Tibial nerve (tissue), 4 donors: ENCODE data around the gene TPD52L1.

ENCODE experiments used
- EP300 ChIP-seq, 2 donors: sonication (generic); formaldehyde crosslinking; IDR thresholded peaks; one replicate each; pipeline ENCODE4 v1.6.1; 2017; ENCODE audit warnings: antibody characterized with exemption in 2 of 2, mild to moderate bottlenecking in 1 of 2
- POLR2A ChIP-seq, 2 donors: fragments of 450-650 bp; IDR thresholded peaks; one replicate each; pipeline ENCODE4 v1.6.1; 2017; ENCODE audit warnings: antibody characterized with exemption in 2 of 2, mild to moderate bottlenecking in 2 of 2, moderate library complexity in 2 of 2
- TF ChIP-seq, protein P1 (sequence below), 5 experiments: fragments of 200-600 bp in 3 of 5; fragments of 450-650 bp in 2 of 5; sonication (generic) in 3 of 5; IDR thresholded peaks; one replicate each; pipeline ENCODE4 v1.5.1; 2016 to 2019; ENCODE audit warnings: antibody characterized with exemption in 5 of 5, mild to moderate bottlenecking in 3 of 5, moderate library complexity in 2 of 5

DNA sequence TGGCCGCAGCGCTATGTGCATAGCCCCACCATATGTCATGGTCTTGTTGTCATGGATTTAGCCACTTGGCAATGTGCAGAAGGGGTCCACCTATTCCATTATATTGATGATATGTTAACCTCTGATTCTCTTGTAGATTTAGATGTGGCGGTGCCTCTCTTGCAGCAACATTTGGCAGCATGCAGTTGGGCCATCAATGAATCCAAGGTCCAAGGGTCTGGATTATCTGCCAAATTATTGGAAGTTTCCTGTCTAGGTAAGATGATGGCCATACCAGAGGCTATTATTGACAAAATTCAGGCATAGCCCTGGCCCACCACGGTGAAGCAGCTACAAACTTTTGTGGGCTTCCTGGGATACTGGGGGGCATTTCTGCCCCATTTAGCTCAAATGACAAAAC lies 116.8 kb downstream of the TPD52L1 start:
- TF ChIP-seq, protein P1, sequence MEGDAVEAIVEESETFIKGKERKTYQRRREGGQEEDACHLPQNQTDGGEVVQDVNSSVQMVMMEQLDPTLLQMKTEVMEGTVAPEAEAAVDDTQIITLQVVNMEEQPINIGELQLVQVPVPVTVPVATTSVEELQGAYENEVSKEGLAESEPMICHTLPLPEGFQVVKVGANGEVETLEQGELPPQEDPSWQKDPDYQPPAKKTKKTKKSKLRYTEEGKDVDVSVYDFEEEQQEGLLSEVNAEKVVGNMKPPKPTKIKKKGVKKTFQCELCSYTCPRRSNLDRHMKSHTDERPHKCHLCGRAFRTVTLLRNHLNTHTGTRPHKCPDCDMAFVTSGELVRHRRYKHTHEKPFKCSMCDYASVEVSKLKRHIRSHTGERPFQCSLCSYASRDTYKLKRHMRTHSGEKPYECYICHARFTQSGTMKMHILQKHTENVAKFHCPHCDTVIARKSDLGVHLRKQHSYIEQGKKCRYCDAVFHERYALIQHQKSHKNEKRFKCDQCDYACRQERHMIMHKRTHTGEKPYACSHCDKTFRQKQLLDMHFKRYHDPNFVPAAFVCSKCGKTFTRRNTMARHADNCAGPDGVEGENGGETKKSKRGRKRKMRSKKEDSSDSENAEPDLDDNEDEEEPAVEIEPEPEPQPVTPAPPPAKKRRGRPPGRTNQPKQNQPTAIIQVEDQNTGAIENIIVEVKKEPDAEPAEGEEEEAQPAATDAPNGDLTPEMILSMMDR (IDR thresholded peaks at IDR 0.05): no peak
- TF ChIP-seq POLR2A (IDR thresholded peaks at IDR 0.05) (no peak), EP300 (IDR thresholded peaks at IDR 0.05) (no peak)
